ENCODE results near the gene MAP4K2. TPM values are rescaled to one million over a fixed set of nuclear protein-coding genes. Genes with fewer than 3 reads are reported as not detected.

MAP4K2 gene
- total RNA-seq, 1 experiment from 2014 or later = 24.7 TPM

DNA sequence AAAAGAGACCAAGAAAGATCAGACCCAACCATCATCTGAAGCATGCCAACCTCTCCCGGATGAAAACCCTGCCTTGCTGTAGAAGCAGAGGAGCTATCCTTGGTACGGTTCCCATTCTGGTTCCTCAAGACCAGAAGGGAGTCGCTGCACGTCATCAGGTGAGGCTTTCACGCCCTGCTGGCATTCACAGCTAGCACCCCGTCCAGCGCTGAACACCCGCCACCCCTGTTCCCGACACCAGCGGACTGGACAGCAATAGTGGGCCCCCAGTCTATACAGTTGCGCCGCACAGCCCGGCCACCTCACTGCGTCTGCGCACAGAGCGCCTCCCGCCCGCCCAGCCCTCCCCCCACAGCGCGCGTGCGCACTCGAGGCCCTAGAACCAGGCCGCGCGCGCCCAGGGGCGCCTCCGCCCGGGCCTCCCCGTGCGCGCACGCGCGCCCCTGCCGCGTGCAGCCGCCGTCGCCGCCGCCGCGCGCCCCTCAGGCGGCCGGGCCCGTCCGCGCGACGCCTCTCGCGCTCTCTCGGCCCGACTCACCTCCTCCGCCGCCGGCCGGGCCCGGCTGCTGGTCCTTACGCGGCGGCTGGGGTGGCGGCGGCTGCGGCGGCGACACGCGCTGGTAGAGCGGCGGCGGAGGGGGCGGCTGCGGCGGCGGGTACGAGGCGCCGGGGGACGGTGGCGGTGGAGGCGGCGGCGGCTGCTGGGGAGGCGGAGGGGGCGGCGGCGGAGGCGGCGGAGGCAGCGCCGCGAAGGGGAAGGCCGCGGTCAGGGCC is 25.4 kb downstream of the MAP4K2 start:
- Histone ChIP-seq H3K9me3 (ENCODE audit: control insufficient read depth, low read depth, low read length) (no peaks in the 10 kb centered on the region), H2BK20ac (ENCODE audit: low read depth, low read length, poor library complexity, severe bottlenecking) (no peak overlapping the region), H2BK120ac (ENCODE audit: low read depth, low read length, poor library complexity, severe bottlenecking) (no peak overlapping the region), H2AFZ (ENCODE audit: low read length) (no peak overlapping the region), H3K23me2 (ENCODE audit: insufficient read length, low read depth, low read length, poor library complexity, severe bottlenecking) (no peaks in the 10 kb centered on the region), H3K14ac (ENCODE audit: insufficient read depth, low read length) (peak overlapping the region; percentile 96; the same call in 1 of the 2 replicates), H4K20me1 (ENCODE audit: control insufficient read depth, insufficient read depth, insufficient read length) (no peaks in the 10 kb centered on the region), H4K5ac (ENCODE audit: insufficient read length, low read depth, low read length) (no peak overlapping the region), H3K79me2 (ENCODE audit: insufficient read depth, low read length) (peaks cover 26% of the 10 kb centered on the region), H3K23ac (ENCODE audit: insufficient read length, low read depth, low read length) (no peak overlapping the region), H3T11ph (ENCODE audit: low read length) (no peak overlapping the region), H2BK5ac (ENCODE audit: insufficient read length, low read length) (no peak overlapping the region), H3K4me2 (ENCODE audit: insufficient read depth, insufficient read length, low read length) (peak overlapping the region; percentile 81), H4K91ac (ENCODE audit: insufficient read length, low read depth, low read length) (no peak overlapping the region), H3K56ac (ENCODE audit: insufficient read length, low read depth, low read length) (no peak overlapping the region), H3K18ac (ENCODE audit: insufficient read length, low read depth, low read length) (no peak overlapping the region), H3K79me1 (ENCODE audit: insufficient read depth, low read depth, low read length, poor library complexity, severe bottlenecking) (peaks cover 6% of the 10 kb centered on the region), H3K27me3 (ENCODE audit: insufficient read depth, low read length) (no peaks in the 10 kb centered on the region), H3K4me1 (ENCODE audit: insufficient read depth, low read length) (no peaks in the 10 kb centered on the region), H4K8ac (replicated peaks; ENCODE audit: insufficient read length, low read depth, low read length) (no peak overlapping the region), H3K4ac (ENCODE audit: low read depth, low read length) (no peak overlapping the region), H2BK12ac (ENCODE audit: insufficient read length, low read depth, low read length) (no peak overlapping the region), H3K27ac (ENCODE audit: insufficient read length, low read depth, low read length) (no peak overlapping the region), H2AK5ac (ENCODE audit: insufficient read length, low read length) (no peak overlapping the region), H2BK15ac (ENCODE audit: low read depth, low read length) (no peak overlapping the region), H3K9ac (ENCODE audit: extremely low read depth, insufficient read length, low read length) (peak overlapping the region; percentile 84)
- H3K36me3 Mint-ChIP-seq (ENCODE audit: insufficient read depth in 1 of 3, low read depth in 3 of 3) = peaks cover 46 to 53% (median 50%) of the 10 kb centered on the region in 3 experiments
- no CpG with 5 or more reads among the region's 98 CpGs for WGBS (ENCODE audit: extremely low coverage, insufficient read length, low lambda C conversion rate)
- peaks cover 23 to 39% of the 10 kb centered on the region in 2 experiments for H3K4me1 Mint-ChIP-seq
- no peaks in the 10 kb centered on the region; a peak in 1 of 5 replicates for H3K9me3 Mint-ChIP-seq
- DNase-seq = peak; percentile 72
- no peaks in the 10 kb centered on the region for H3K27me3 Mint-ChIP-seq (ENCODE audit: low read depth)
- H3K4me3 Mint-ChIP-seq = peak overlapping the region; percentile 90 to 95
- peak overlapping the region; percentile 89 to 96 (median 94) for H3K27ac Mint-ChIP-seq
- TF ChIP-seq, protein P1, sequence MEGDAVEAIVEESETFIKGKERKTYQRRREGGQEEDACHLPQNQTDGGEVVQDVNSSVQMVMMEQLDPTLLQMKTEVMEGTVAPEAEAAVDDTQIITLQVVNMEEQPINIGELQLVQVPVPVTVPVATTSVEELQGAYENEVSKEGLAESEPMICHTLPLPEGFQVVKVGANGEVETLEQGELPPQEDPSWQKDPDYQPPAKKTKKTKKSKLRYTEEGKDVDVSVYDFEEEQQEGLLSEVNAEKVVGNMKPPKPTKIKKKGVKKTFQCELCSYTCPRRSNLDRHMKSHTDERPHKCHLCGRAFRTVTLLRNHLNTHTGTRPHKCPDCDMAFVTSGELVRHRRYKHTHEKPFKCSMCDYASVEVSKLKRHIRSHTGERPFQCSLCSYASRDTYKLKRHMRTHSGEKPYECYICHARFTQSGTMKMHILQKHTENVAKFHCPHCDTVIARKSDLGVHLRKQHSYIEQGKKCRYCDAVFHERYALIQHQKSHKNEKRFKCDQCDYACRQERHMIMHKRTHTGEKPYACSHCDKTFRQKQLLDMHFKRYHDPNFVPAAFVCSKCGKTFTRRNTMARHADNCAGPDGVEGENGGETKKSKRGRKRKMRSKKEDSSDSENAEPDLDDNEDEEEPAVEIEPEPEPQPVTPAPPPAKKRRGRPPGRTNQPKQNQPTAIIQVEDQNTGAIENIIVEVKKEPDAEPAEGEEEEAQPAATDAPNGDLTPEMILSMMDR (conservative IDR thresholded peaks at IDR 0.05) = no peak

Data from H9 (cell line).